Naive thymus-derived CD8-positive, alpha-beta T cell (primary cell): Measurements from ENCODE around the gene MAGI2. TPM values are rescaled to one million over a fixed set of nuclear protein-coding genes. Genes with fewer than 3 reads are reported as not detected.
"Not testable (repeated sequence)": the region's sequence is repeated elsewhere in the genome, so short reads cannot be mapped to it uniquely, and the experiment has no call there.

Experiments used
- ATAC-seq, 2 donors: fragments of 150-1000 bp; cut with Tn5 transposase in 1 of 2; sonication (Bioruptor Pico), chemical (Tn5 transposase) in 1 of 2; 1 replicate in 1 of 2; 2 replicates in 1 of 2; pipeline ENCODE4 v1.10.0; 2021; ENCODE audit warnings: mild to moderate bottlenecking in 2 of 2, moderate library complexity in 2 of 2
- POLR2A ChIA-PET: fragments of 350-600 bp; sonication (Branson Sonifier 250); formaldehyde crosslinking; loops from one replicate; lab custom pipeline; 2021; ENCODE audit warnings: antibody characterized with exemption; lab: Charles Lee
- DNase-seq, 10 donors: peaks; one replicate each; pipeline versions ENCODE4 v3.0.0 to v3.0.0-alpha.2; 2020 to 2022
- H3K27ac Mint-ChIP-seq, 10 donors: one replicate each; pipeline ENCODE4 v1.8.0; 2020 to 2022; ENCODE audit warnings: mild to moderate bottlenecking in 10 of 10, mixed read lengths in 10 of 10, moderate library complexity in 4 of 10, inconsistent platforms in 1 of 10
- H3K27me3 Mint-ChIP-seq, 5 donors: one replicate each; pipeline ENCODE4 v1.8.0; 2021 to 2022; ENCODE audit warnings: mixed read lengths in 5 of 5
- H3K36me3 Mint-ChIP-seq, 3 donors: one replicate each; pipeline ENCODE4 v1.8.0; 2020 to 2022; ENCODE audit warnings: mixed read lengths in 3 of 3, mild to moderate bottlenecking in 2 of 3, inconsistent platforms in 1 of 3
- H3K4me1 Mint-ChIP-seq, 4 donors: one replicate each; pipeline ENCODE4 v1.8.0; 2021 to 2022; ENCODE audit warnings: mixed read lengths in 4 of 4
- H3K4me3 Mint-ChIP-seq, 10 donors: one replicate each; pipeline ENCODE4 v1.8.0; 2020 to 2022; ENCODE audit warnings: mild to moderate bottlenecking in 10 of 10, mixed read lengths in 10 of 10, moderate library complexity in 6 of 10, inconsistent platforms in 1 of 10
- H3K9me3 Mint-ChIP-seq, 9 donors: one replicate each; pipeline ENCODE4 v1.8.0; 2020 to 2022; ENCODE audit warnings: mixed read lengths in 9 of 9, mild to moderate bottlenecking in 3 of 9, inconsistent platforms in 1 of 9, moderate library complexity in 1 of 9
- polyA plus RNA-seq, 3 donors: library from polyadenylated mRNA; unstranded; fragments of 300-500 nt; fragmentation: Illumina TruSeq; gene quantifications; one replicate each; pipeline ENCODE4 v1.2.3, GENCODE V29; 2021
- total RNA-seq, 8 experiments: library from RNA in 2 of 8; stranded (reverse) in 2 of 8; gene quantifications; one replicate each; pipeline ENCODE4 v1.2.3 and lab custom pipeline; 2021 to 2026

MAGI2 gene
- total and polyA plus RNA-seq, 5 experiments from 2014 or later = 0.02 to 0.65 (median 0.37) TPM; not detected in 1

GRCh38 chr7:78261739-78262138 lies 1191.7 kb downstream of the MAGI2 start:
- ATAC-seq (no peak), DNase-seq (no peak)
- Mint-ChIP-seq H3K9me3 (peaks cover 0 to 22% (median 4%) of the 10 kb centered on the region in 9 donors), H3K4me3 (no peak overlapping the region), H3K27ac (no peak overlapping the region), H3K36me3 (no peaks in the 10 kb centered on the region), H3K4me1 (no peaks in the 10 kb centered on the region), H3K27me3 (peaks cover 0 to 5% (median under 1%) of the 10 kb centered on the region in 5 donors)
- POLR2A ChIA-PET = no interaction called here

- Mint-ChIP-seq H3K4me1 (no peaks in the 10 kb centered on the region), H3K27me3 (peaks cover 0 to 5% (median 0%) of the 10 kb centered on the region in 5 donors), H3K4me3 (no peak overlapping the region), H3K27ac (no peak overlapping the region), H3K9me3 (peaks cover 0 to 22% (median 4%) of the 10 kb centered on the region in 9 donors), H3K36me3 (no peaks in the 10 kb centered on the region)
- ATAC-seq (no peak), DNase-seq (no peak)
- POLR2A ChIA-PET = no interaction called here
These were observed 1192.2 kb downstream of the MAGI2 start for GRCh38 chr7:78261302-78261701.

GRCh38 chr7:78260826-78261225 lies 1192.6 kb downstream of the MAGI2 start:
- Mint-ChIP-seq H3K4me3 (no peak overlapping the region), H3K36me3 (no peaks in the 10 kb centered on the region), H3K27me3 (peaks cover 0 to 5% (median 0%) of the 10 kb centered on the region in 5 donors), H3K27ac (no peak overlapping the region), H3K9me3 (peaks cover 0 to 22% (median 4%) of the 10 kb centered on the region in 9 donors), H3K4me1 (no peaks in the 10 kb centered on the region)
- POLR2A ChIA-PET = no interaction called here
- ATAC-seq (no peak), DNase-seq (no peak)

GRCh38 chr7:78254726-78255055 lies 1198.8 kb downstream of the MAGI2 start:
- no peak overlapping the region for H3K27ac Mint-ChIP-seq
- peaks cover 0 to 5% (median 0%) of the 10 kb centered on the region in 3 donors for H3K36me3 Mint-ChIP-seq
- ATAC-seq (no peak), DNase-seq (no peak)
- POLR2A ChIA-PET = no interaction called here
- H3K27me3 Mint-ChIP-seq = no peaks in the 10 kb centered on the region
- no peak overlapping the region for H3K4me3 Mint-ChIP-seq
- H3K9me3 Mint-ChIP-seq = peaks cover 0 to 7% (median 0%) of the 10 kb centered on the region in 9 donors
- no peaks in the 10 kb centered on the region for H3K4me1 Mint-ChIP-seq

GRCh38 chr7:78253850-78254725 lies 1199.4 kb downstream of the MAGI2 start:
- POLR2A ChIA-PET = no interaction called here

GRCh38 chr7:78248867-78249266 lies 1204.6 kb downstream of the MAGI2 start:
- no peak for ATAC-seq

More at GRCh38 chr7:78253850-78254725, 1199.4 kb downstream of the MAGI2 start:
- Mint-ChIP-seq H3K27ac (no peak overlapping the region), H3K36me3 (peaks cover 0 to 5% (median 0%) of the 10 kb centered on the region in 3 donors), H3K4me1 (no peaks in the 10 kb centered on the region), H3K27me3 (no peaks in the 10 kb centered on the region), H3K9me3 (peaks cover 0 to 9% (median 5%) of the 10 kb centered on the region in 9 donors), H3K4me3 (no peak overlapping the region)
- ATAC-seq (no peak), DNase-seq (no peak)

GRCh38 chr7:78247910-78248689 lies 1205.4 kb downstream of the MAGI2 start:
- no peak for DNase-seq
- Mint-ChIP-seq H3K36me3 (peaks cover 0 to 27% (median 1%) of the 10 kb centered on the region in 3 donors), H3K9me3 (peaks cover 11 to 33% (median 24%) of the 10 kb centered on the region in 9 donors), H3K4me3 (no peak overlapping the region), H3K27ac (no peak overlapping the region), H3K27me3 (peaks cover 0 to 9% (median 2%) of the 10 kb centered on the region in 5 donors), H3K4me1 (no peaks in the 10 kb centered on the region)
- POLR2A ChIA-PET = no interaction called here
- no peak for ATAC-seq

More at GRCh38 chr7:78248867-78249266, 1204.6 kb downstream of the MAGI2 start:
- Mint-ChIP-seq H3K27me3 (peaks cover 0 to 9% (median 2%) of the 10 kb centered on the region in 5 donors), H3K4me3 (no peak overlapping the region), H3K27ac (no peak overlapping the region), H3K9me3 (peaks cover 11 to 33% (median 24%) of the 10 kb centered on the region in 9 donors), H3K36me3 (peaks cover 0 to 27% (median 1%) of the 10 kb centered on the region in 3 donors), H3K4me1 (no peaks in the 10 kb centered on the region)
- DNase-seq = no peak
- POLR2A ChIA-PET = no interaction called here

- ATAC-seq, H3K27ac Mint-ChIP-seq, H3K4me3 Mint-ChIP-seq, POLR2A ChIA-PET, DNase-seq, H3K4me1 Mint-ChIP-seq: not testable (repeated sequence)
- Mint-ChIP-seq H3K36me3 (peaks cover 0 to 14% (median 0%) of the 10 kb centered on the region in 3 donors), H3K9me3 (peaks cover 6 to 44% (median 13%) of the 10 kb centered on the region in 9 donors), H3K27me3 (peaks cover 3 to 19% (median 5%) of the 10 kb centered on the region in 5 donors)
These were observed 1213.3 kb downstream of the MAGI2 start for GRCh38 chr7:78240179-78240578.

GRCh38 chr7:78234634-78235033 lies 1218.8 kb downstream of the MAGI2 start:
- Mint-ChIP-seq H3K27me3 (peaks cover 0 to 16% (median 7%) of the 10 kb centered on the region in 5 donors), H3K27ac (no peak overlapping the region), H3K4me1 (peaks cover 0 to 3% (median 0%) of the 10 kb centered on the region in 4 donors), H3K36me3 (peaks cover 0 to 9% (median 0%) of the 10 kb centered on the region in 3 donors), H3K9me3 (peaks cover 3 to 37% (median 12%) of the 10 kb centered on the region in 9 donors), H3K4me3 (no peak overlapping the region)
- no peak for ATAC-seq
- no peak for DNase-seq
- POLR2A ChIA-PET = no interaction called here

- no peaks in the 10 kb centered on the region for H3K4me1 Mint-ChIP-seq
- H3K27me3 Mint-ChIP-seq = peaks cover 1 to 16% (median 10%) of the 10 kb centered on the region in 5 donors
- no peak for ATAC-seq
- H3K36me3 Mint-ChIP-seq = peaks cover 0 to 1% (median 0%) of the 10 kb centered on the region in 3 donors
- peaks cover 3 to 28% (median 10%) of the 10 kb centered on the region in 9 donors for H3K9me3 Mint-ChIP-seq
- POLR2A ChIA-PET = no interaction called here
- DNase-seq = no peak
- H3K27ac Mint-ChIP-seq = no peak overlapping the region
- H3K4me3 Mint-ChIP-seq = no peak overlapping the region
These were observed 1220.7 kb downstream of the MAGI2 start for GRCh38 chr7:78232806-78233205.

- Mint-ChIP-seq H3K4me1 (no peaks in the 10 kb centered on the region), H3K9me3 (peaks cover 0 to 3% (median 0%) of the 10 kb centered on the region in 9 donors)
These were observed 1227.3 kb downstream of the MAGI2 start for GRCh38 chr7:78226059-78226719.

GRCh38 chr7:78225534-78225933 lies 1227.9 kb downstream of the MAGI2 start:
- Mint-ChIP-seq H3K36me3 (no peaks in the 10 kb centered on the region), H3K4me3 (no peak overlapping the region), H3K27ac (no peak overlapping the region), H3K27me3 (peaks cover 2 to 18% (median 4%) of the 10 kb centered on the region in 5 donors), H3K9me3 (peaks cover 0 to 3% (median 0%) of the 10 kb centered on the region in 9 donors), H3K4me1 (no peaks in the 10 kb centered on the region)
- ATAC-seq (no peak), DNase-seq (no peak)
- POLR2A ChIA-PET = no interaction called here

More at GRCh38 chr7:78226059-78226719, 1227.3 kb downstream of the MAGI2 start:
- ATAC-seq (no peak), DNase-seq (no peak)
- Mint-ChIP-seq H3K36me3 (no peaks in the 10 kb centered on the region), H3K4me3 (no peak overlapping the region), H3K27me3 (peaks cover 2 to 19% (median 7%) of the 10 kb centered on the region in 5 donors), H3K27ac (no peak overlapping the region)
- POLR2A ChIA-PET = no interaction called here
